Measurements from ENCODE around the gene CD1D.
"Not testable (repeated sequence)": the region's sequence is repeated elsewhere in the genome, so short reads cannot be mapped to it uniquely, and the experiment has no call there.

- not testable (repeated sequence) for TF ChIP-seq CTCF (IDR thresholded peaks at IDR 0.05 in 8 of 11, conservative IDR thresholded peaks at IDR 0.05 in 3 of 11); POLR2A (IDR thresholded peaks at IDR 0.05); POLR2AphosphoS5 (IDR thresholded peaks at IDR 0.05)
Observed at GRCh38 chr1:158175915-158176314, 4.8 kb upstream of the CD1D start.

Measured in spleen (tissue), 7 donors.